HG03432 (cell line): ENCODE results near the gene GRAPL.
"Not testable (repeated sequence)": the region's sequence is repeated elsewhere in the genome, so short reads cannot be mapped to it uniquely, and the experiment has no call there.

Experiments used
- ATAC-seq: cut with Tn5 transposase; IDR thresholded peaks from one replicate; pipeline ENCODE4 v1.9.1; 2021; ENCODE audit warnings: mild to moderate bottlenecking, moderate library complexity; ENCODE audit not compliant: unreplicated experiment

Gene GRAPL

GRCh38 chr17:19136138-19136537 lies 8.7 kb downstream of the GRAPL start:
- peak; percentile 10 for ATAC-seq

DNA sequence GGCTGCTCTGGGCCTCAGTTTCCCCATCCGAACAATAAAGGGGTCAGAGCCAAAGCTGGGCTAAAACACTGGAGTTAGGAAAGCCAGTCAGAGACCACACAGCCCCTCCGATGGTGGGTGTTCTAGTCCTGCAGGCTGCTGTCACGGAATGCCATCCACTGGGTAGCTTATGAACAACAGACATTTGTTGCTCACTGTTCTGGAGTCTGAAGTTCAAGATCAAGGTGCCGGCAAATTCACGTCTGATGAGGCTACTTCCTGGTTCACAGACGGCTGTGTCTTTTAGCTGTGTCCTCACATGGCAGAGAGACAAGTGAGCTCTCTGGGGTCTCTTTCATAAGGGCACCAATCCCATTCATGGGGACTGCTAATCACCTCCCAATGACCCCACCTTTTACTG lies 9.2 kb downstream of the GRAPL start:
- not testable (repeated sequence) for ATAC-seq

- peak; percentile 29 for ATAC-seq
These were observed 10.6 kb downstream of the GRAPL start for GRCh38 chr17:19137959-19138358.

DNA sequence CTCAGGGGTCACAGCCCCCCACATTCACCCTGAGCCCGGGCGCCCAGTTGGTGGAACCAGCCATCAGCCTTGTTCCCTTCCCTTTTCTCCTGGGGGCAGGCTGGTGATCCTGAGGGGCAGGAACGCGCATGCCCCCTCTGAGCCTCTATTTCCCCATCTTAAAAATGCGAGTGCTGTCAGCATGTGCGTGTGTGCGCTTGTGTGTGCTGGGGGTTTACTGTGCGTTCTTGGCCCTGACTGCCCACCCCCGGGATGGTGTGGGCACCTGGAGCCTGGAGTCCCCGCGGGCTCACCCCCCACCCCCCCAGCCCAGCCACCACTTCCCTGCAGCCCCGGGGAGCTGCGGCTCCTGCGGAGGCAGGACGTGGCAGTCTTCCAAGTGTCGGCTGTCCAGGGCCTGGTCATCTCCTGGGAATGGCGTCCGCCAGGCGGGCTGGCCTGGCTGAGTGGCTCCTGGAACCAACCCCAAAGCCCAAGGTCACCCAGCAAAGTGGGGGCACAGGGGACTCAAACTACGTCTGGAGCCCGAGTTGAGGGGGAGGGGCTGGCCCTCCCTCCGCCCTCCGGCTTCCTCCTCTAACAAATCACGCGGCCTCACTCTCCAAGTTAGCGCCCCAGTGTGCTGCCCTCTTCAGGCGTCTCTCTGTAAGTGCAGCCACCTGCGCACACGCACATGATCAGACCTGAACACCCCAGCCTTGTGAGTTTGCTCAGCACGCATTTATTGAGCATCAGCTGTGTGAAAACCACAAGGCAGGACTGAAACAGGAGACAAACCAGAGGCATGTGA lies 14.2 kb downstream of the GRAPL start:
- ATAC-seq = peak; percentile 45

DNA sequence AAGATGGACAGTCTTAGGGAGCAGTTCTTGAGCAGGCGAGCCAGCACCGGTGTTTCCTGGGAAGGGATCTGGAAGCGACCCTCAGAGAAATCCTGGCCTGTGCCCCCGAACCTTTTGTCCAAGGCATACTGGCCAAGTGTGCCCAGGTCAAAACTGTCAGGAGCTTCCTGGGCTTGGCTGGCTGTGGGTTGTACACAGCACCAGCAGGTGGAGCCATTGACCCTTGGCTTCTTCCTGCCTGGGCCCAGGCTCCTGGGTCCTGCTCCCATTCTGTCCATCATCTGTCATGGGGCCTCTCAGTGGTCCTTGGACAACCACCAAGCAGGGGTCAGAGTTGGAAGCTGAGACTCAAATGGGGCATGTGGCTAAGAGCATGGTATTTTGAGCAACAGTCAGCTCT lies 15.0 kb downstream of the GRAPL start:
- not testable (repeated sequence) for ATAC-seq

DNA sequence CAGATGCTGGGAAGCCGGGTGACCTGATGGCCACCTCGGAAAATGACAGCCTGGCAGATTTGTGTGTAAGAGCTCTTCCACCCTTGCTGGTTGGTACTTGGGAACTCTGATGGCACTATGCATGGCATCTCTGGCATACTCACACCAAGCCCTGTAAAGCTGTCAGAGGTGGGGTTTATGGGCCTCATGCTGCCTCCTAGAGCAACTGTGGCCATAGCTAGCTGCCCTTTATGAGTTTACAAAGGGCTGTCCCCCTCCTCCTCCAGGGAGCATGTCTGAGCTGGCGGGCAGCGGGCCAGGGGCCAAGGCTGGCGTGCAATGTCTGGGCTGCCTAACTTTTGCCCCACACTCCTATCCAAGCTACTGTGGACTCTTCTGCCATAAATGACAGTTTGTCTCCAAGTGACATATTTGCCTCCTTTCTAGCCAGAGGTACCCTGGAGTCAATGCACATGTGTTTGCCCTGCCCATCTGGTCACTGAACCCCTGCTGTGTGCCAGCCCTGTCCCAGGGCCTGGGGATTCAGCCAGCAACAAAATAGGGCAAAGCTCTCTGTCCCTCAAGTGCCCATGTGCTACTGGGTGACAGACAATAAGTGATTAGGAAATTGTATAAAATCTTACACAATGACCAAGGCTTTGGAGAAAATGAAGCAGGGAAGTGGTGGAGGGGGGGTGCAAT lies 15.8 kb downstream of the GRAPL start:
- ATAC-seq = not testable (repeated sequence)

- ATAC-seq = not testable (repeated sequence)
These were observed 17.0 kb downstream of the GRAPL start for GRCh38 chr17:19144373-19144772.

DNA sequence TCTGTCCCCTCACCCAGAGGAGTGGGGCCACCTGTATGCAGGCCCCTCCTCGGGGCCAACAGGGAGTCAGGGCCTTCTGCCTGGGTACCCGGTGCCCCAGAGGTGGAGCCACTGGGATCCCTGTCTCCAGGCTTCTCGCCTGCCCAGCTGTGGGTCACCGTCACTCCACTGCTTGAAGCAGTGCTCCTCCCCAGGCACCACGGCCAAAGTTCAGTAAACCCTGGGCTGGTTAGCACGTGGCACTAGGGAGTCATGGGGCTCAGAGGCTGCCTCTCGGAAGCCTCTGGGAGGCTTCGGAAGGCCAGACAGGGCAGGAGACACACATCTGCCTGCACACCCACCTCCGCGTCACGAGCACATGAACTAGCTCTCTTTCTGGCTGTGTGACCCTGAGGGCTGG lies 18.1 kb downstream of the GRAPL start:
- ATAC-seq = not testable (repeated sequence)

DNA sequence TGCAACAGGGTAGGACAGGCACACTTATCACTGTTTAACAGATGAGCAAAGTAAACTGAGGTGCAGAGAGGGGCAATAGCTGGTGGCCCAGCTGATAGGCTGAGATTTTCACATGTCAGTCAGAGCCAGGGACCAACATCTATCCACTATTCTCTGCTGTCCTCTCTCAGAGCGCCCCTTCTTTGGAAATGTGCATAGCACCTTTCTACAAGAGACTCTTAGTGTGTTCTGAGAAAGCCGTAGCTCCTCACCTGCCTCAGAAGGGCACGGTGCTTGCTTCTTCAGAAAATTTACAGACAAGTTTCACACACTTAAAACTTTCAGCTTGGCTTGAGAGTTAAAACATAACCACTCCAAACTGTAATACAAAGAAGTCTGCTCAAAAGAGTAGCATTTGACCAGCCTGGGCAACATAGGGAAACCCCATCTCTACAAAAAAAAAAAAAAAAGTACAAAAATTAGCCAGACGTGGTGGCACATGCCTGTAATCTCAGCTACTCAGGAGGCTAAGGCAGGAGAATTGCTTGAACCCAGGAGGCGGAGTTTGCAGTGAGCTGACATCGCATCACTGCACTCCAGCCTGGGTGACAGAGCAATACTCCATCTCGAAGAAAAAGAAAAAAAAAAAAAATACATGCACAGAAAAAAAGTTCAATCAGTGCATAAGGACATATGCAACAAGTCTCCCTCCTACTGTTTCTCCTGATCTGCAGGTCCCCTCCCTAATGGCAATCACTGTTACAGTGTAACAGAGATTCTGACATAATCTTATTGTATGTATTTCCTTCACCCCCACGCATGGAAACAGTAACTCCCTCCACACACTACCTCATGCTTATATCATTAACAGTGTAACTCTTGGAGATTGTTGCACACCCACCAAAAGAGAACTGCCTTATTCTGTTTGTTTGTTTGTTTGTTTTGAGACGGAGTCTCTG lies 23.6 kb downstream of the GRAPL start:
- ATAC-seq = not testable (repeated sequence)

DNA sequence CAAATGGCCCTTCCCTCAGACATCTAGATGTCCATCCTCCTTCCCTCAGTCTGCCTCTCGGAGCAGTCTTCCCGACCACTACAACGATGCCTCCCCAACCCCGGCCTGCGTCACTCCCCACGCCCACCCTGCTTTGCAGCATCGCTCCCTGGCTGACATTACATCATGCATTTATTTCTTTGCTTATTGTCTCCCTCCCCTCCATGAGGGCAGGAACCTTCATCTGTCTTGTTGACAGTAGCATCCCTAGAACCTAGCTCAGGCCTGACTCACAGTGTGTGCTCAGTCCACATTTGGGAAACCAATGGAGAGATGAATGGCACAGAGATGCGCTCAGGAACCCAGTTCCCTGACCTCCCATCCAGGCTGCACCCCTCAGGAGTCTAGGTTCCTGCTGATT lies 30.2 kb downstream of the GRAPL start:
- ATAC-seq = not testable (repeated sequence)

DNA sequence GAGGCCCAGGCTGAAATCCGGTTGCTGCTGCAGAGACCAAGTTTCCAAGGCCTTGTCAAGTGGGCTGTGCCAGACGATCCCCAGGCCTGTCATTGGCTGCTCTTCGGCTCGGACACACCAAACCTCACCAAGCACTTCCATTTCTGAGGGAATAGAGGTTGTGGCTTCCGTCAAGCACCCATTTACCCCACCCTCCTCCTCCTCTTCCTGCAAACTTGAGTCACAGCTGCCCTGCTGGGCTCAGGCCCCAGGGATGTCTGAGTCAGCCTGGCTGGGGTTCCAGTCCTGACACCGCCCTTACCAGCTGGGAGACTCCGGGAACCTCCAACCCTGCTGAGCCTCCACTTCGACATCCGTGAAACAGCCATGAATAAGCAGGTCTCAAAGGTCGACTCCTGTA lies 31.1 kb downstream of the GRAPL start:
- ATAC-seq = not testable (repeated sequence)

DNA sequence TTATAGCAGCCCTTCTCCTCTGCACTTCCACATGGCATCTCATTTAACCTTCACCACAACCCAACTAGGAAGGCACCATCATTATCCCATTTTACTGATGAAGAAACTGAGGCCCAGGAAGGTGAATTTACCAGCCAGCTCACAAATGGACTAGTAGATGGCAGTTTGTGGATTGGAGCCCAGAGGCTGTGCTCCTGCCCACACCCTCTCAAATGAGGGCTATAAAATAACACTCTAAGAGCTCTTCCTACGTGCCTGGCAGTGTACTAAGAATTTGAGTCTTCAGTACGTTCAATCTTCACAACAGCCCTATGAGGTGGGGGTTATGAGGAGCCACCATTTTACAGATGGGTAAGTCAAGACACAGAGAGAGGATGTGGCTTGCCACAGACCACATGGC lies 31.5 kb downstream of the GRAPL start:
- ATAC-seq = not testable (repeated sequence)

GRCh38 chr17:19161308-19162107 lies 34.1 kb downstream of the GRAPL start:
- ATAC-seq = not testable (repeated sequence)

- ATAC-seq = not testable (repeated sequence)
These were observed 35.2 kb downstream of the GRAPL start for GRCh38 chr17:19162384-19163216.

- ATAC-seq = not testable (repeated sequence)
These were observed 47.0 kb downstream of the GRAPL start for GRCh38 chr17:19174422-19174821.

GRCh38 chr17:19175410-19175809 lies 48.0 kb downstream of the GRAPL start:
- ATAC-seq = peak; percentile 87

DNA sequence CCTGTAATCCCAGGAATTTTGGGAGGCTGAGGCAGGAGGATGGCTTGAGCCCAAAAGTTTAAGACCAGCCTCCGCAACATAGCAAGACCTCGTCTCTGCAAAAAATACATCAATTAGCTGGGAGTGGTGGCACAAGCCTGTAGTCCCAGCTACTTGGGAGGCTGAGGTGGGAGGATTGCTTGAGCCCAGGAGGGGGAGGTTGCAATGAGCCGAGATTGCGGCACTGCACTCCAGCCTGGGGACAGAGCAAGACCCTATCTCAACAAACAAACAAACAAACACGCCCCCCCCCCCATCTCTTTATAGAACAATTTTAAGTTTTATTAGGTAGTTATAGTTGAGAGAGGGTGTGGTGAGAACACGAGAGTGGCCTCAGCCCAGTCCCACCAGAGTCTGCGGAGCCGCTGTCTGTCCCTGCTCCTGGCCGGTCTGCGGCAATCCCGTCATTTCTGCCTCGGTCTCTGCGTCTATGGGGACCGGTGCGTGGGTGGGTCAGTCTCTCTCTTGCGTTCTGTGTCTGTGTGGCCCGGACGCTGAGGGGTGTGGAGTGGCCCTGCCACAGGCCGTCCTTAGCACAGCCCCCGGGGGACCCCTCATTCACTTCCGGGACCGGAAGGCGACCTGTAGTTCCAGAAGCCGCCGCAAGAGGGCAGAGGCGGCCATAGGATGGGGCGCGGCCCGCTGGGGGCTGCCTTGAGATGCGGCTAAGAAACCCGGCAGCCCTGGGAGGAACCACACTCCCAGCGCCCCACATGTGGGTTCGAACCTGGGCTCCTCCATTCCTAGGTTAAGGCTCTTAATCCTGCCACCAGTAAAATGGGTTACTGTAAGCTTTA lies 53.9 kb downstream of the GRAPL start:
- ATAC-seq = peak; percentile 91
